Inflammatory macrophage treated with lipopolysaccharide for 4 hours (primary cell): ENCODE measurements around the gene FOXJ1.

Experiments used
- DNase-seq: peaks from one replicate; pipeline ENCODE4 v3.0.0-alpha.2; 2020

The FOXJ1 gene

DNA sequence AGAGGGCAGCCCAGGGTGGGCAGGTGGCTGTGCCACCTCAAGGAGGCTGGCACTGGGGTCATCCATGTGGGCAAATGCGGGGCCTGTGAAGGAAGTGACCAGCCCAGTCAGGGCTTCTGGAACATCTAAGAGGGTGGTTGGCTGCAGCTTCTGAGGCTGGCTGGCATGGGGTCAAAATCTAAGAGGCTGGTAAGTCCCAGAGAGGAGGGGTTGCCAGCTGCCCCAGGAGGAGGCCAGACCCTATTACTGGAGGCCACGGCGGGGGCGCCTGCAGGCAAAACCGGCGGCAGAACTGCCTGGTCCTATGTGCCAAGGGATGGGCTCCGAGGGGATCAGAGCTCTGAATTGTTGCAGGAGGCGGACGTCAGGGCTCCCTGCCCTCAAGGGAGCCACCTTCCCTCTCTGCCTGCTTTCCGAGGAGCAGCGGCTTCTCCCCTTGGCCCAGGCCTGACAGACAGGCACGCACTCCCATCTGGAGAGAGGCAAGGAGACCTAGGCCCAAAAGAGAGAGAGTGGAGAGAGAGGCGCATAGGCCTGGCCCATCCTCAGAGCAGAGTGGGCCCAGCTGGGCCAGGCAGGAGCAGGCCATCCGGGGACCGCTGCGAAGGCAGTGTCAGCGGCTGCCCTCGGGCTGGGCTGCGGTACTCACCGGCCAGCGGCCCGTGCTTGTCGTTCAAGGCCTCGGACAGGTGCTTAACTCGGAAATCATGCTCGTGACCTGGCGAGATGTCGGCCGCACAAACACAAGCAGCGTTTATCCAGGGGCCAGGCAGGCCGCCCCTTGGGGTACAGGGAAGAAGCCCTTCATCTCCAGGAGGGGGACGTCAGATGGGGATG is 51.1 kb downstream of the FOXJ1 start:
- no peak for DNase-seq

DNA sequence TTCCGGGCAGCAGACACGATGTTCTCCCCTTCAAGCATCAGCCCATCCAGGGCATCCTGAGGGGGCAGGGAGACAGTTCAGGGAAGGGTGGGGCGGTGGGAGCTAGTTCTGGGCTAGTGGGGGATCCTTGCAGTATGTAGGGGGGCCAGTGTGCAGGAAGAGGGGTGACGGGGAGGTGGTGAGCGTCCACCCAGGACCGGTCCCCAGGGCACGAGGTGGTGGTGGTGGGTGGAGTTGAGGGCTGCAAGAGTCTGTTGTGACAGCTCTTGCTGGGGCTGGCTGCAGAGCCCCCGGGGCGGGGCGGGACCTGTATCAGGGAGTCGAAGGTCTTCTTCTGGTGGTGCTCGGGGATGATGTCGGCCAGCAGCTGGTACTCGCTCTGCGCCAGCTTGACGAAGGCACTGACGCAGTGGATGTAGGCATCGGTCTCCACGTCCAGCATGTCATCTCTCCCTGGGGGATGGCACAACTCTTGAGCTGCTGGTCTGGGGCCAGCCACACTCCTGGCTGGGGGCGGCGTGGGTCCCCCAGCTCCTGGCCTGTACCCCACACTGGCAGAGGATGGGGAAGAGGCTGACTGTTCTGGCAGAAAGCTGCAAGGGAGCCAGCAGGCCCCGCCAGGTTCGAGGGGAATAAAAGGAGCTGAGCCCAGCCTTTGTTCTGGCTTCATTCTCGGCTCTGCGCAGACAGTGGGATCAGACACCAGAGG is 52.0 kb downstream of the FOXJ1 start:
- no peak for DNase-seq

DNA sequence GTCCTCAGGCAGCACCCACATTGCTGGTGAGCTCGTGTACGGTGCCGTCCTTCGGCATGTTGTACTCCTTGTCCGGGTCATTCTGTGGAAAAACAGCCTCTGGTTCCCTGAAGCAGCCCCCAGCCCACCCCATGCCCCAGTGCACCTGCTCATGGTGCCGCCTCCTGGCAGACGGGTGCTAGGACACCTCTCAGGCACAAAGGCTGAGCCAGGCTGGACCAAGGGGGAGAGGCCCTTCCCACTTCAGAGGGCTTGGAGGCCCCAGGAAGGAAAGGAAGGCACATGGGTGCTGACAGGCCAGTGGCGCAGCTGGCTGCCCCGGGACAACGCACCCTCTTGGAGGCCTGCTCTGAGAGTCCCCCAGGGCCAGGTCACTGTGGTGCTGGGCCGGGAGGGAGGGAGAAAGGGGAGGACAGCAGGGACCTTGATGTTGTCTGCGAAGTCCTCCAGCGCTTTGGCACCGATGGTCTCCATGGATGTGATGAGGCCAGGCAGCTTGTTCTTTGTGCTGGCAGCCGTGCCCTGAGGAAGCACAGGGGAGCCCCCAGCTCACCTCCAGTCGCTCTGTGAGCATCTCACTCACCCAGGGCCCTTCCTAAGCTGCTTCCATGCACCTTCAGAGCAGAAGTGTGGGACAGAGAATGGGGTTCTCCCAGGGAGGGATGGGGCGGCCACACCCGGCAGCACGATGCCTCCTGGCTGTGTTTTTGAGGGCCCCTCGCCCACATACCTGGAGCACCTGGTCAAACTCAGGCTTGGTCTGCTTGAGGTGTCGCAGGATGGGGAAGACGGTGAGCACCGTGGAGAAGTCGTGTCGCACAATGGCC is 52.8 kb downstream of the FOXJ1 start:
- no peak for DNase-seq

DNA sequence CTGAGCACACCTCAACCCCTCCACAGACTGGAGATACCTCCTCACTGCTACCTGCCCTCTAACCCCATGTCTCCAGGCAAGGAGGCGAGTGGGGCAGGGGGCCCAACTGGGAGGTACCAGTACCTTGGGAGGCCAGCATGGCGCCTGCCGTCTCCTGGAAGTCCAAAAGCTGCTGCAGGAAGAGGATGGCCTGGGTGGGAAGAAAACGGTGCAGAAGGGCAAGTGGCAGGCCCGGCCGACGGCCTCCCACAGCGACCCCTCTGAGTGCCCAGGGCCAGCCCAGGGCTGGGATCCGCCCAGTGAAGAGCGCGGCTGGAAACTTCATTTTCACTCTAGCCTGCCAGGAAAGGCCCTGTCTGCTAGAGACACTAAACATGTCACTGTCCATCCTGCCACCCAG is 53.5 kb downstream of the FOXJ1 start:
- no peak for DNase-seq

DNA sequence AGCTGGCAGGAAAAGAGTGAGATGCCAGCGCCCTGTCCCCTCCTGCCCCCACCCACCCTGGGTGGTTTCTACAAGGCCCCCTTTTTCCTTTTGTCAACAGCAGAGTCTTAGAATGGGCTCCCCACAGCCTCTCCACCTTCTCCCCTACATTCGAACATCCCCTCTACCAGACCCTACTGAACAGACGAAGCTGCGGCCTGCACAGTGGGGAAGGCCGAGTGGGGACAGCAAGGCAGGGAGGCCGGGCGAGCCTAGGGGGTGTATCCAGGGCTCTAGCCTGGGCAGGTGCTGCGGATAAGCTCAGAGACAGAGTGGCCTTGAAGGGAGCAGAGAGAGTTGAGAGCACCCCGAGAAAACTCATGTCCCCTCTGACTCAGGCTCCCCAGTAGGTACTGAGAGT is 54.7 kb downstream of the FOXJ1 start:
- DNase-seq = no peak
